ENCODE data around the gene CORO2B. TPM values are rescaled to one million over a fixed set of nuclear protein-coding genes. Genes with fewer than 3 reads are reported as not detected.

Gene CORO2B
- polyA plus RNA-seq, 1 of the 3 experiments (the other 2 are of a cell fraction), result 3.6 TPM

- no peaks in the 10 kb centered on the region for H3K27me3 ChIP-seq (ENCODE audit: insufficient read depth)
- no peaks in the 10 kb centered on the region for H3K36me3 ChIP-seq (replicated peaks in 1 of 2; ENCODE audit: control insufficient read depth in 1 of 2, insufficient read depth in 2 of 2, low read length in 1 of 2)
- no peak overlapping the region for H3K27ac ChIP-seq (ENCODE audit: low read depth in 2 of 2, low read length in 1 of 2)
- H4K20me1 ChIP-seq (ENCODE audit: insufficient read depth), result no peaks in the 10 kb centered on the region
- TF ChIP-seq SMC3 (IDR thresholded peaks at IDR 0.05; ENCODE audit: low read depth, low read length), result no peak
- TF ChIP-seq EZH2phosphoT487 (IDR thresholded peaks at IDR 0.05; ENCODE audit: borderline replicate concordance, low read depth), result no peak
- TF ChIP-seq, protein P1, sequence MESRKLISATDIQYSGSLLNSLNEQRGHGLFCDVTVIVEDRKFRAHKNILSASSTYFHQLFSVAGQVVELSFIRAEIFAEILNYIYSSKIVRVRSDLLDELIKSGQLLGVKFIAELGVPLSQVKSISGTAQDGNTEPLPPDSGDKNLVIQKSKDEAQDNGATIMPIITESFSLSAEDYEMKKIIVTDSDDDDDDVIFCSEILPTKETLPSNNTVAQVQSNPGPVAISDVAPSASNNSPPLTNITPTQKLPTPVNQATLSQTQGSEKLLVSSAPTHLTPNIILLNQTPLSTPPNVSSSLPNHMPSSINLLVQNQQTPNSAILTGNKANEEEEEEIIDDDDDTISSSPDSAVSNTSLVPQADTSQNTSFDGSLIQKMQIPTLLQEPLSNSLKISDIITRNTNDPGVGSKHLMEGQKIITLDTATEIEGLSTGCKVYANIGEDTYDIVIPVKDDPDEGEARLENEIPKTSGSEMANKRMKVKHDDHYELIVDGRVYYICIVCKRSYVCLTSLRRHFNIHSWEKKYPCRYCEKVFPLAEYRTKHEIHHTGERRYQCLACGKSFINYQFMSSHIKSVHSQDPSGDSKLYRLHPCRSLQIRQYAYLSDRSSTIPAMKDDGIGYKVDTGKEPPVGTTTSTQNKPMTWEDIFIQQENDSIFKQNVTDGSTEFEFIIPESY (IDR thresholded peaks at IDR 0.05; ENCODE audit: borderline replicate concordance, low read depth), result no peak
- TF ChIP-seq MAX (IDR thresholded peaks at IDR 0.05; ENCODE audit: low read depth), result no peak
- TF ChIP-seq CTCF (IDR thresholded peaks at IDR 0.05), result no peak
- no peak for TF ChIP-seq FOXM1 (IDR thresholded peaks at IDR 0.05; ENCODE audit: low read depth)
- no peaks in the 10 kb centered on the region for H3K9me2 ChIP-seq
- no peak overlapping the region for H3K4me3 ChIP-seq (ENCODE audit: low read depth in 2 of 2, low read length in 1 of 2)
- no peaks in the 10 kb centered on the region for H3K9me3 ChIP-seq
- ChIA-PET POLR2A (no interaction called here), CTCF (interaction anchor here (0.9 to 1.4 kb wide), 2 partner anchors 48 to 72 kb away, joined by 3 to 4 read pairs; no protein-coding TSS in a partner anchor)
- H3K4me2 ChIP-seq, result no peak overlapping the region
- no peaks in the 10 kb centered on the region for H3F3A ChIP-seq (replicated peaks; ENCODE audit: insufficient read depth)
- no peak overlapping the region for H2AFZ ChIP-seq (ENCODE audit: low read depth)
- H3K79me2 ChIP-seq (ENCODE audit: insufficient read depth), result no peaks in the 10 kb centered on the region
- DNase-seq, result no peak
- H3K9ac ChIP-seq, result no peak overlapping the region
- 73% methylated on average over 3 of the region's 3 CpGs for WGBS (ENCODE audit: low lambda C conversion rate)
- H3K4me1 ChIP-seq (ENCODE audit: control insufficient read depth in 1 of 2, insufficient read depth in 2 of 2, low read depth in 1 of 2, low read length in 1 of 2), result peaks cover 0 to 12% of the 10 kb centered on the region in 2 experiments; a peak in 2 of 4 replicates
These were observed 47.5 kb downstream of the CORO2B start for GRCh38 chr15:68626283-68626682.

DNA sequence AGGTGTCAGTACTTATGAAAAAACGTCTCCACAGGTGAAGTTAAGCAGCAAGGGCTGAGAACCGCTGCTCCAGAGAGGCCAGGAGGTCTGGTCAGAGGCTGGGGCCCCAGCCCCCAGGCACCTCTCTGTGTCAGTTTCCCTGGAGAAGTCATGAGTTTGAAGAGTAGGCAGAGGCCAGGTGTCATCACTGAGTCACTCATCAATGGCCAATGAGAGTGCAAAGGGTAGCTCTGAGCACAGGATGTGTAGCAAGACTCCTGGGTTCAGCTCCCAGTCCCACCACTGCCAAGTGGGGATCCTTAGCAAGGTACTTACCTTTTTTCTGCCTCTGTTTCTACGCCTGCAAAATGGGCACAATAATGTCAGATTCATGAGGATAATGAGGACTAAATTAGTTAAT lies 47.9 kb downstream of the CORO2B start:
- H3K4me2 ChIP-seq, result no peak overlapping the region
- H2AFZ ChIP-seq (ENCODE audit: low read depth), result no peak overlapping the region
- no peaks in the 10 kb centered on the region for H3K9me3 ChIP-seq
- ChIA-PET POLR2A (no interaction called here), CTCF (interaction anchor here (1.4 kb wide), 1 partner anchor 73 kb away, joined by 4 read pairs; no protein-coding TSS in a partner anchor)
- no peaks in the 10 kb centered on the region for H4K20me1 ChIP-seq (ENCODE audit: insufficient read depth)
- no peak overlapping the region for H3K9ac ChIP-seq
- H3K4me3 ChIP-seq (ENCODE audit: low read depth in 2 of 2, low read length in 1 of 2), result no peak overlapping the region
- no peaks in the 10 kb centered on the region for H3K27me3 ChIP-seq (ENCODE audit: insufficient read depth)
- no peak for DNase-seq
- H3K79me2 ChIP-seq (ENCODE audit: insufficient read depth), result no peaks in the 10 kb centered on the region
- H3K36me3 ChIP-seq (replicated peaks in 1 of 2; ENCODE audit: control insufficient read depth in 1 of 2, insufficient read depth in 2 of 2, low read length in 1 of 2), result no peaks in the 10 kb centered on the region
- WGBS (ENCODE audit: low lambda C conversion rate), result 92% methylated on average over 3 of the region's 3 CpGs
- H3K9me2 ChIP-seq, result no peaks in the 10 kb centered on the region
- H3F3A ChIP-seq (replicated peaks; ENCODE audit: insufficient read depth), result no peaks in the 10 kb centered on the region
- no peak overlapping the region for H3K27ac ChIP-seq (ENCODE audit: low read depth in 2 of 2, low read length in 1 of 2)
- peaks cover 0 to 12% of the 10 kb centered on the region in 2 experiments; a peak in 1 of 4 replicates for H3K4me1 ChIP-seq (ENCODE audit: control insufficient read depth in 1 of 2, insufficient read depth in 2 of 2, low read depth in 1 of 2, low read length in 1 of 2)
- TF ChIP-seq TEAD4 (IDR thresholded peaks at IDR 0.05; ENCODE audit: borderline replicate concordance, insufficient read depth), result no peak
- TF ChIP-seq GABPA (IDR thresholded peaks at IDR 0.05; ENCODE audit: low read depth), result no peak
- no peak for TF ChIP-seq EP300 (IDR thresholded peaks at IDR 0.05; ENCODE audit: borderline replicate concordance in 1 of 2, low read depth in 1 of 2, low read length in 1 of 2)
- no peak for TF ChIP-seq CTCF (IDR thresholded peaks at IDR 0.05)
- TF ChIP-seq CHD2 (IDR thresholded peaks at IDR 0.05; ENCODE audit: low read length, partially characterized antibody), result no peak
- no peak for TF ChIP-seq YY1 (IDR thresholded peaks at IDR 0.05; ENCODE audit: low read depth)
- TF ChIP-seq, protein P2, sequence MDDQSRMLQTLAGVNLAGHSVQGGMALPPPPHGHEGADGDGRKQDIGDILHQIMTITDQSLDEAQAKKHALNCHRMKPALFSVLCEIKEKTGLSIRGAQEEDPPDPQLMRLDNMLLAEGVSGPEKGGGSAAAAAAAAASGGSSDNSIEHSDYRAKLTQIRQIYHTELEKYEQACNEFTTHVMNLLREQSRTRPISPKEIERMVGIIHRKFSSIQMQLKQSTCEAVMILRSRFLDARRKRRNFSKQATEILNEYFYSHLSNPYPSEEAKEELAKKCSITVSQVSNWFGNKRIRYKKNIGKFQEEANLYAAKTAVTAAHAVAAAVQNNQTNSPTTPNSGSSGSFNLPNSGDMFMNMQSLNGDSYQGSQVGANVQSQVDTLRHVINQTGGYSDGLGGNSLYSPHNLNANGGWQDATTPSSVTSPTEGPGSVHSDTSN (IDR thresholded peaks at IDR 0.05), result no peak
- no peak for TF ChIP-seq NRF1 (IDR thresholded peaks at IDR 0.05; ENCODE audit: low read depth, low read length)
- no peak for TF ChIP-seq FOXM1 (IDR thresholded peaks at IDR 0.05; ENCODE audit: low read depth)
- TF ChIP-seq RCOR1 (IDR thresholded peaks at IDR 0.05; ENCODE audit: low read length), result no peak
- TF ChIP-seq MXI1 (IDR thresholded peaks at IDR 0.05; ENCODE audit: low read depth, low read length), result no peak
- no peak for TF ChIP-seq FOXJ3 (CRISPR knock-in tag; IDR thresholded peaks at IDR 0.05)
- TF ChIP-seq TCF12 (IDR thresholded peaks at IDR 0.05), result no peak
- no peak for TF ChIP-seq MEF2A (IDR thresholded peaks at IDR 0.05; ENCODE audit: borderline replicate concordance, low read depth)
- TF ChIP-seq JUND (IDR thresholded peaks at IDR 0.05), result no peak
- TF ChIP-seq, protein P1 (IDR thresholded peaks at IDR 0.05; ENCODE audit: borderline replicate concordance, low read depth), result no peak
